ENCODE data around the gene IGSF9B. TPM values are rescaled to one million over a fixed set of nuclear protein-coding genes. Genes with fewer than 3 reads are reported as not detected.

Gene IGSF9B
- total RNA-seq, 1 donor from 2014 or later = 13.1 TPM

DNA sequence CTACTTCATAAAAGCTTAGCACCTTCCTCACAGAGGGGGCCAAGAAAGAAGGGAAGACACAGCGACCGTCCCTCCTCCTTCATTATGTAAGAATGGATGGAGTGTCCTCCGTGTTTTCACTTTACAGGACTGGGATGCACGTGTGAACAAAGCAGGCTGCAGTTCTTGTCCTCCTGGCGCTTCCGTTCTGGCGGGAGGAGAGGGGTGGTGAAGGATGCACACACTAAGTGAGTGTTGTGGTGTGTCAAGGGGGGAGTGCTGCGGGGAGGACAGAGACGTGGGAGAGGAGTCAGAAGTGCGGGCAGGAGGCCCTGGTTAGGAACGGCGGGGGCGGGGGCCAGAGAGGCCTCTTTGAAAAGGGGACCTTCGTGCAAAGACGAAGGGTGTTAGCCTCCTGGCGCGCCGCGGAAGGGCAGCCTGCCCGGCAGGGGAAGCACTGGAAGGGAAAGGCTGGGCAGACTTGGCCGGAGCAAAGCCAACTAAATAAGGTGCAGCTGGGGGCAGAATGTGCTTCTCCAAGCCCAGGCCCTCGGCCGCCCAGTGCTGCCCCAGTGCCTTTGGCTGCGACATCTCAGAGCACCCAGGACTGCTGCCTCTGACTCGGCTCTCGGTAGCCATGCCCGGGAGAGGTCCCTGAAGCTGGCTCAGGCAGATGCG is 27.0 kb upstream of the IGSF9B start:
- TF ChIP-seq, protein P1, sequence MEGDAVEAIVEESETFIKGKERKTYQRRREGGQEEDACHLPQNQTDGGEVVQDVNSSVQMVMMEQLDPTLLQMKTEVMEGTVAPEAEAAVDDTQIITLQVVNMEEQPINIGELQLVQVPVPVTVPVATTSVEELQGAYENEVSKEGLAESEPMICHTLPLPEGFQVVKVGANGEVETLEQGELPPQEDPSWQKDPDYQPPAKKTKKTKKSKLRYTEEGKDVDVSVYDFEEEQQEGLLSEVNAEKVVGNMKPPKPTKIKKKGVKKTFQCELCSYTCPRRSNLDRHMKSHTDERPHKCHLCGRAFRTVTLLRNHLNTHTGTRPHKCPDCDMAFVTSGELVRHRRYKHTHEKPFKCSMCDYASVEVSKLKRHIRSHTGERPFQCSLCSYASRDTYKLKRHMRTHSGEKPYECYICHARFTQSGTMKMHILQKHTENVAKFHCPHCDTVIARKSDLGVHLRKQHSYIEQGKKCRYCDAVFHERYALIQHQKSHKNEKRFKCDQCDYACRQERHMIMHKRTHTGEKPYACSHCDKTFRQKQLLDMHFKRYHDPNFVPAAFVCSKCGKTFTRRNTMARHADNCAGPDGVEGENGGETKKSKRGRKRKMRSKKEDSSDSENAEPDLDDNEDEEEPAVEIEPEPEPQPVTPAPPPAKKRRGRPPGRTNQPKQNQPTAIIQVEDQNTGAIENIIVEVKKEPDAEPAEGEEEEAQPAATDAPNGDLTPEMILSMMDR (IDR thresholded peaks at IDR 0.05; ENCODE audit: insufficient read depth, low read depth, low read length) = no peak
- no peak for TF ChIP-seq EZH2 (IDR thresholded peaks at IDR 0.05; ENCODE audit: insufficient read depth, low read length)
- H3K4me1 Mint-ChIP-seq (ENCODE audit: low read depth, unreplicated experiment) = no peaks in the 10 kb centered on the region
- H3K27ac Mint-ChIP-seq (ENCODE audit: unreplicated experiment) = peak overlapping the region; percentile 53
- Histone ChIP-seq H3K4me3 (ENCODE audit: insufficient read depth, low read depth, low read length) (no peak overlapping the region), H3K27me3 (ENCODE audit: insufficient read depth, low read length) (no peaks in the 10 kb centered on the region), H4K20me1 (ENCODE audit: insufficient read depth, low read length) (no peaks in the 10 kb centered on the region), H2AFZ (ENCODE audit: low read depth, low read length) (no peak overlapping the region), H3K36me3 (ENCODE audit: insufficient read depth, low read length) (no peaks in the 10 kb centered on the region), H3K79me2 (ENCODE audit: insufficient read depth, low read length) (no peaks in the 10 kb centered on the region), H3K4me1 (ENCODE audit: insufficient read depth, low read length) (no peaks in the 10 kb centered on the region), H3K9ac (ENCODE audit: low read length) (no peak overlapping the region), H3K27ac (ENCODE audit: low read depth, low read length) (no peak overlapping the region), H3K9me3 (ENCODE audit: insufficient read depth, low read depth, low read length) (no peaks in the 10 kb centered on the region), H3K4me2 (ENCODE audit: low read length) (no peak overlapping the region)
- FAIRE-seq = no peak
- peaks cover 6% of the 10 kb centered on the region for H3K9me3 Mint-ChIP-seq (ENCODE audit: unreplicated experiment)
- H3K4me3 Mint-ChIP-seq (ENCODE audit: unreplicated experiment) = no peak overlapping the region
- peaks cover 67% of the 10 kb centered on the region for H3K27me3 Mint-ChIP-seq (ENCODE audit: low read depth, unreplicated experiment)
- no peak for DNase-seq (ENCODE audit: low read depth)
- no peaks in the 10 kb centered on the region for H3K36me3 Mint-ChIP-seq (ENCODE audit: low read depth, unreplicated experiment)

DNA sequence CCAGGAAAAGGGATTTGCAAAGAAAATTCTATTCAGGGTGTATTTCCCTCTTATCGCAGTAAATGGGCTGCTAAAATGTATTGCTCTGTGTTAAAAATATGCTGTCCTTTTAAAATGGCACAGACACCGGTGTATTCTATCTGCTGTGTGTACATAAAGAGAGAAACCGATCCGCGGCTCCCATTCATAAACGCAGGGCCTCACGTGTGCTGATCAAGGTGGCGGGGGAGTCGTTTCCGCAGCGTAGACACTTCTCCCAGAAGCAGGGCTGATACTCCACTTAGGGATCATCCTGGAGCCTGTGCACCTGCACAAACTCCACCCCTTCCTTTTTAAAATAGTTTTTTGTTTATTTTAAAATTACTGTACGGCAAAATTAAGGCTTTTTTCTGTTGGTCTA is 26.1 kb upstream of the IGSF9B start:
- Histone ChIP-seq H3K4me2 (ENCODE audit: low read length) (no peak overlapping the region), H3K9ac (ENCODE audit: low read length) (no peak overlapping the region), H4K20me1 (ENCODE audit: insufficient read depth, low read length) (no peaks in the 10 kb centered on the region), H3K9me3 (ENCODE audit: insufficient read depth, low read depth, low read length) (no peaks in the 10 kb centered on the region), H2AFZ (ENCODE audit: low read depth, low read length) (no peak overlapping the region), H3K27me3 (ENCODE audit: insufficient read depth, low read length) (no peaks in the 10 kb centered on the region), H3K27ac (ENCODE audit: low read depth, low read length) (no peak overlapping the region), H3K79me2 (ENCODE audit: insufficient read depth, low read length) (no peaks in the 10 kb centered on the region), H3K4me1 (ENCODE audit: insufficient read depth, low read length) (no peaks in the 10 kb centered on the region), H3K36me3 (ENCODE audit: insufficient read depth, low read length) (no peaks in the 10 kb centered on the region), H3K4me3 (ENCODE audit: insufficient read depth, low read depth, low read length) (no peak overlapping the region)
- DNase-seq (ENCODE audit: low read depth) (no peak), FAIRE-seq (no peak)
- Mint-ChIP-seq H3K27me3 (ENCODE audit: low read depth, unreplicated experiment) (peaks cover 64% of the 10 kb centered on the region), H3K27ac (ENCODE audit: unreplicated experiment) (no peak overlapping the region), H3K36me3 (ENCODE audit: low read depth, unreplicated experiment) (no peaks in the 10 kb centered on the region), H3K4me1 (ENCODE audit: low read depth, unreplicated experiment) (no peaks in the 10 kb centered on the region), H3K9me3 (ENCODE audit: unreplicated experiment) (peaks cover 6% of the 10 kb centered on the region), H3K4me3 (ENCODE audit: unreplicated experiment) (no peak overlapping the region)
- TF ChIP-seq, protein P1 (IDR thresholded peaks at IDR 0.05; ENCODE audit: insufficient read depth, low read depth, low read length) = no peak
- no peak for TF ChIP-seq EZH2 (IDR thresholded peaks at IDR 0.05; ENCODE audit: insufficient read depth, low read length)

DNA sequence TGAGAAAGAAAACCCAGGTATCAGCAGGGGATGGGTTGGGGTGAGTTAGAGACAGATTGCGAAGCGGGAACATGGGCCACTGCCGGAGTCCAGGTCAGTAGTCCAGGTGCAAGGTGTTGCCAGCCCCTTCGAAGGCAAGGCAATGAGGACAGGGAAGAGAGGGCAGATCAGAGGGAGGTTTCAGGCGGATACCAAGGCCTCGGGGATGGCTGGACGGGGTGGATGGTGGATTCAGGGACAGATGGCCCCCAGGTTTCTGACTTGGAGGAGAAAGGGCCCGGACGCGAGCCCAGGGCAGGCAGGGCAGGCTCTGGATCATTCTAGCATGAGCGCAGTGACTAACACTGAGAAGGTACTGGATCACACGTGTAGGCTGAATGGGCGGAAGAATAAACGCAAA is 25.4 kb upstream of the IGSF9B start:
- Mint-ChIP-seq H3K9me3 (ENCODE audit: unreplicated experiment) (peaks cover 6% of the 10 kb centered on the region), H3K4me3 (ENCODE audit: unreplicated experiment) (no peak overlapping the region), H3K27me3 (ENCODE audit: low read depth, unreplicated experiment) (peaks cover 65% of the 10 kb centered on the region), H3K4me1 (ENCODE audit: low read depth, unreplicated experiment) (no peaks in the 10 kb centered on the region), H3K27ac (ENCODE audit: unreplicated experiment) (no peak overlapping the region), H3K36me3 (ENCODE audit: low read depth, unreplicated experiment) (no peaks in the 10 kb centered on the region)
- Histone ChIP-seq H3K4me1 (ENCODE audit: insufficient read depth, low read length) (no peaks in the 10 kb centered on the region), H3K27ac (ENCODE audit: low read depth, low read length) (no peak overlapping the region), H3K4me2 (ENCODE audit: low read length) (no peak overlapping the region), H4K20me1 (ENCODE audit: insufficient read depth, low read length) (no peaks in the 10 kb centered on the region), H3K9me3 (ENCODE audit: insufficient read depth, low read depth, low read length) (no peaks in the 10 kb centered on the region), H3K4me3 (ENCODE audit: insufficient read depth, low read depth, low read length) (no peak overlapping the region), H3K79me2 (ENCODE audit: insufficient read depth, low read length) (no peaks in the 10 kb centered on the region), H3K9ac (ENCODE audit: low read length) (no peak overlapping the region), H3K27me3 (ENCODE audit: insufficient read depth, low read length) (no peaks in the 10 kb centered on the region), H3K36me3 (ENCODE audit: insufficient read depth, low read length) (no peaks in the 10 kb centered on the region), H2AFZ (ENCODE audit: low read depth, low read length) (no peak overlapping the region)
- TF ChIP-seq, protein P1 (IDR thresholded peaks at IDR 0.05; ENCODE audit: insufficient read depth, low read depth, low read length) = no peak
- TF ChIP-seq EZH2 (IDR thresholded peaks at IDR 0.05; ENCODE audit: insufficient read depth, low read length) = no peak
- no peak for DNase-seq (ENCODE audit: low read depth)
- FAIRE-seq = no peak
